ENCODE data around the gene LMO2.

LMO2 gene

GRCh38 chr11:33892906-33893594, 1.2 kb upstream of the LMO2 start:
- peaks cover 2% of the 10 kb centered on the region for H3K27me3 Mint-ChIP-seq (ENCODE audit: low read depth, poor library complexity)
- TF ChIP-seq CTCF (IDR thresholded peaks at IDR 0.05), result no peak
- H3K36me3 Mint-ChIP-seq (ENCODE audit: low read depth), result no peaks in the 10 kb centered on the region
- H3K9me3 Mint-ChIP-seq, result no peaks in the 10 kb centered on the region
- H3K4me3 Mint-ChIP-seq, result no peak overlapping the region
- H3K4me1 Mint-ChIP-seq, result peaks cover 56% of the 10 kb centered on the region
- no peak overlapping the region for H3K27ac Mint-ChIP-seq
- no peak for DNase-seq

GRCh38 chr11:33889821-33890378, 2.0 kb downstream of the LMO2 start:
- Mint-ChIP-seq H3K9me3 (no peaks in the 10 kb centered on the region), H3K27ac (no peak overlapping the region), H3K36me3 (ENCODE audit: low read depth) (no peaks in the 10 kb centered on the region), H3K4me1 (peaks cover 43% of the 10 kb centered on the region), H3K27me3 (ENCODE audit: low read depth, poor library complexity) (peaks cover 8% of the 10 kb centered on the region), H3K4me3 (no peak overlapping the region)
- DNase-seq, result no peak
- TF ChIP-seq CTCF (IDR thresholded peaks at IDR 0.05), result no peak

- TF ChIP-seq CTCF (IDR thresholded peaks at IDR 0.05), result no peak
- H3K4me1 Mint-ChIP-seq, result peaks cover 37% of the 10 kb centered on the region
- no peak overlapping the region for H3K27ac Mint-ChIP-seq
- no peak overlapping the region for H3K4me3 Mint-ChIP-seq
- H3K9me3 Mint-ChIP-seq, result no peaks in the 10 kb centered on the region
- peaks cover 9% of the 10 kb centered on the region for H3K27me3 Mint-ChIP-seq (ENCODE audit: low read depth, poor library complexity)
- H3K36me3 Mint-ChIP-seq (ENCODE audit: low read depth), result no peaks in the 10 kb centered on the region
- DNase-seq, result no peak
Measured at GRCh38 chr11:33889296-33889695, 2.6 kb downstream of the LMO2 start.

- TF ChIP-seq CTCF (IDR thresholded peaks at IDR 0.05), result no peak
- H3K27ac Mint-ChIP-seq, result no peak overlapping the region
- no peaks in the 10 kb centered on the region for H3K9me3 Mint-ChIP-seq
- no peak overlapping the region for H3K4me3 Mint-ChIP-seq
- no peak for DNase-seq
- peaks cover 11% of the 10 kb centered on the region for H3K27me3 Mint-ChIP-seq (ENCODE audit: low read depth, poor library complexity)
- no peaks in the 10 kb centered on the region for H3K36me3 Mint-ChIP-seq (ENCODE audit: low read depth)
- H3K4me1 Mint-ChIP-seq, result peaks cover 23% of the 10 kb centered on the region
Measured at GRCh38 chr11:33887886-33888285, 4.0 kb downstream of the LMO2 start.

GRCh38 chr11:33885338-33886005, 6.4 kb downstream of the LMO2 start:
- no peaks in the 10 kb centered on the region for H3K9me3 Mint-ChIP-seq
- no peaks in the 10 kb centered on the region for H3K36me3 Mint-ChIP-seq (ENCODE audit: low read depth)
- no peak for TF ChIP-seq CTCF (IDR thresholded peaks at IDR 0.05)
- no peak overlapping the region for H3K27ac Mint-ChIP-seq
- H3K27me3 Mint-ChIP-seq (ENCODE audit: low read depth, poor library complexity), result peaks cover 17% of the 10 kb centered on the region
- H3K4me3 Mint-ChIP-seq, result no peak overlapping the region
- no peak for DNase-seq
- no peaks in the 10 kb centered on the region for H3K4me1 Mint-ChIP-seq
